Endothelial cell of umbilical vein (primary cell): ENCODE measurements around the gene FCGR3A. TPM values are rescaled to one million over a fixed set of nuclear protein-coding genes. Genes with fewer than 3 reads are reported as not detected.
"Not testable (repeated sequence)": the region's sequence is repeated elsewhere in the genome, so short reads cannot be mapped to it uniquely, and the experiment has no call there.

Experiments used
- BruUV-seq: library from RNA; stranded (reverse); fragments of 400-500 nt; replicated peaks from 2 replicates; lab custom pipeline; 2021; lab: Mats Ljungman, UMichigan
- CTCF ChIA-PET: fragments of 300-600, 350-600 bp; sonication (Branson Sonifier 250); formaldehyde crosslinking; loops from one replicate; lab custom pipeline; 2021; ENCODE audit warnings: antibody characterized with exemption, inconsistent platforms; lab: Charles Lee
- POLR2A ChIA-PET: fragments of 300-600, 350-600 bp; sonication (Branson Sonifier 250); formaldehyde crosslinking; loops from one replicate; lab custom pipeline; 2021; ENCODE audit warnings: antibody characterized with exemption, inconsistent platforms; lab: Charles Lee
- DNase-seq: peaks from one replicate; pipeline ENCODE4 v3.0.0-alpha.2; 2011; ENCODE audit warnings: low read depth, low spot score
- FAIRE-seq: peaks from 2 replicates; lab custom pipeline; 2011; peaks lifted over from hg19 to GRCh38; lab: Jason Lieb, UNC
- H2AFZ ChIP-seq: 2 replicates; pipeline ENCODE4 v1.6.0; 2012; ENCODE audit warnings: low read depth, low read length, control low read depth, inconsistent platforms
- H3K27ac ChIP-seq: 2 replicates; pipeline ENCODE4 v1.5.1; 2011; ENCODE audit warnings: low read depth, mild to moderate bottlenecking, control low read depth, low read length, moderate library complexity; ENCODE audit not compliant: insufficient read depth
- H3K27me3 ChIP-seq, 2 experiments: 2 replicates each; pipeline versions ENCODE4 v1.6.0 to v1.6.1; 2011; ENCODE audit warnings: low read length in 2 of 2, mixed read lengths in 1 of 2; ENCODE audit not compliant: control insufficient read depth in 2 of 2, insufficient read depth in 2 of 2
- H3K36me3 ChIP-seq, 2 experiments: 2 replicates in 1 of 2; 3 replicates in 1 of 2; pipeline ENCODE4 v1.5.1; 2011; ENCODE audit warnings: low read length in 2 of 2, mild to moderate bottlenecking in 1 of 2, moderate library complexity in 1 of 2; ENCODE audit not compliant: control insufficient read depth in 2 of 2, insufficient read depth in 2 of 2; ENCODE audit errors: extremely low read depth in 1 of 2
- H3K4me1 ChIP-seq: 3 replicates; pipeline ENCODE4 v1.5.1; 2011; ENCODE audit warnings: mild to moderate bottlenecking, low read length; ENCODE audit not compliant: control insufficient read depth, insufficient read depth; ENCODE audit errors: extremely low read depth
- H3K4me2 ChIP-seq: 2 replicates; pipeline ENCODE4 v1.6.1; 2011; ENCODE audit warnings: low read length, control low read depth, mixed read lengths; ENCODE audit not compliant: insufficient read depth
- H3K4me3 ChIP-seq, 3 experiments: fragments of 200-600 bp in 1 of 3; sonication (generic), shearing (Covaris generic) in 1 of 3; replicated peaks in 1 of 3; 2 replicates each; pipeline ENCODE4 v1.5.1; 2011 to 2016; ENCODE audit warnings: control low read depth in 3 of 3, low read length in 3 of 3, mild to moderate bottlenecking in 2 of 3, inconsistent platforms in 1 of 3, low read depth in 1 of 3, moderate library complexity in 1 of 3; ENCODE audit not compliant: insufficient read depth in 1 of 3
- H3K79me2 ChIP-seq: 2 replicates; pipeline ENCODE4 v1.6.0; 2012; ENCODE audit warnings: low read length, inconsistent platforms; ENCODE audit not compliant: control insufficient read depth, insufficient read depth
- H3K9ac ChIP-seq: replicated peaks from 2 replicates; pipeline ENCODE3; 2011; ENCODE audit warnings: low read length, control low read depth; ENCODE audit not compliant: insufficient read depth; ENCODE audit errors: extremely low read depth
- H3K9me1 ChIP-seq: replicated peaks from 3 replicates; pipeline ENCODE4 v1.6.0; 2011; ENCODE audit warnings: mild to moderate bottlenecking, low read length; ENCODE audit not compliant: control insufficient read depth, insufficient read depth; ENCODE audit errors: extremely low read depth
- H3K9me3 ChIP-seq: replicated peaks from 2 replicates; pipeline ENCODE4 v1.5.1; 2012; ENCODE audit warnings: low read length, inconsistent platforms; ENCODE audit not compliant: control insufficient read depth, insufficient read depth
- H4K20me1 ChIP-seq: replicated peaks from 2 replicates; pipeline ENCODE3; 2011; ENCODE audit warnings: mild to moderate bottlenecking, low read length; ENCODE audit not compliant: control insufficient read depth, insufficient read depth; ENCODE audit errors: extremely low read depth
- dilution Hi-C: fragments of 300-500 bp; cut with MboI; formaldehyde crosslinking; loops from one replicate; pipeline ENCODE4 v1.15.0; 2019; ENCODE audit warnings: low sequenced_read_pairs; ENCODE audit not compliant: extremely low pct_ligation_motif_present
- intact Hi-C: fragments of 100-400 bp; cut with micrococcal nuclease; formaldehyde crosslinking; loops from one replicate; pipeline ENCODE4 v1.10.0; 2022
- polyA plus RNA-seq, 4 experiments: library from polyadenylated mRNA; depleted of rRNA in 3 of 4; stranded (reverse) in 3 of 4; unstranded in 1 of 4; fragments of >200 nt; gene quantifications; 2 replicates each; pipeline versions ENCODE4 v1.2.1 to v1.2.3, GENCODE V29; 2011 to 2012; ENCODE audit warnings: missing spikeins in 1 of 4
- total RNA-seq: library from RNA; stranded (reverse); gene quantifications from 2 replicates; pipeline ENCODE4 v1.2.3, GENCODE V29; 2021

Gene FCGR3A
- total and polyA plus RNA-seq, 2 donors (not counting 3 experiments of a cell fraction or from before 2014, with no cell fraction given) = not detected

GRCh38 chr1:161582882-161583281 lies 33.3 kb upstream of the FCGR3A start:
- H3K9ac ChIP-seq, H3K27me3 ChIP-seq, H3K79me2 ChIP-seq, POLR2A ChIA-PET, H3K4me2 ChIP-seq, dilution Hi-C loops, H3K36me3 ChIP-seq, BruUV-seq, DNase-seq, H4K20me1 ChIP-seq, H3K9me3 ChIP-seq, CTCF ChIA-PET, H2AFZ ChIP-seq, H3K4me1 ChIP-seq, H3K4me3 ChIP-seq, intact Hi-C loops, H3K9me1 ChIP-seq, FAIRE-seq, H3K27ac ChIP-seq: not testable (repeated sequence)

- H4K20me1 ChIP-seq, CTCF ChIA-PET, H3K4me2 ChIP-seq, H3K4me3 ChIP-seq, H3K4me1 ChIP-seq, H3K9me3 ChIP-seq, H3K27me3 ChIP-seq, POLR2A ChIA-PET, dilution Hi-C loops, H3K9ac ChIP-seq, intact Hi-C loops, H3K36me3 ChIP-seq, H2AFZ ChIP-seq, DNase-seq, FAIRE-seq, H3K27ac ChIP-seq, H3K79me2 ChIP-seq, BruUV-seq, H3K9me1 ChIP-seq: not testable (repeated sequence)
Observed at GRCh38 chr1:161580879-161581537, 31.4 kb upstream of the FCGR3A start.

GRCh38 chr1:161579856-161580507 lies 30.4 kb upstream of the FCGR3A start:
- H3K9ac ChIP-seq, H2AFZ ChIP-seq, H3K9me3 ChIP-seq, H3K27me3 ChIP-seq, H3K27ac ChIP-seq, H3K36me3 ChIP-seq, FAIRE-seq, H3K4me1 ChIP-seq, H3K79me2 ChIP-seq, BruUV-seq, dilution Hi-C loops, intact Hi-C loops, CTCF ChIA-PET, H3K4me3 ChIP-seq, H3K9me1 ChIP-seq, POLR2A ChIA-PET, DNase-seq, H3K4me2 ChIP-seq, H4K20me1 ChIP-seq: not testable (repeated sequence)

GRCh38 chr1:161576676-161577075 lies 27.1 kb upstream of the FCGR3A start:
- H3K36me3 ChIP-seq, H3K27ac ChIP-seq, H3K4me3 ChIP-seq, H3K9ac ChIP-seq, POLR2A ChIA-PET, intact Hi-C loops, H3K4me1 ChIP-seq, dilution Hi-C loops, DNase-seq, H3K27me3 ChIP-seq, H3K9me3 ChIP-seq, H3K79me2 ChIP-seq, H4K20me1 ChIP-seq, FAIRE-seq, BruUV-seq, H2AFZ ChIP-seq, H3K4me2 ChIP-seq, CTCF ChIA-PET, H3K9me1 ChIP-seq: not testable (repeated sequence)
